Jurkat, Clone E6-1 (cell line): ENCODE measurements around the gene COX10.
"Not testable (repeated sequence)": the region's sequence is repeated elsewhere in the genome, so short reads cannot be mapped to it uniquely, and the experiment has no call there.

ENCODE experiments used
- DNase-seq: peaks from one replicate; pipeline ENCODE4 v3.0.0-alpha.2; 2011; ENCODE audit warnings: low read depth, low spot score
- H3K4me3 ChIP-seq: 2 replicates; pipeline ENCODE4 v1.5.1; 2011; ENCODE audit warnings: mild to moderate bottlenecking, low read length, control low read depth, moderate library complexity

COX10 gene

DNA sequence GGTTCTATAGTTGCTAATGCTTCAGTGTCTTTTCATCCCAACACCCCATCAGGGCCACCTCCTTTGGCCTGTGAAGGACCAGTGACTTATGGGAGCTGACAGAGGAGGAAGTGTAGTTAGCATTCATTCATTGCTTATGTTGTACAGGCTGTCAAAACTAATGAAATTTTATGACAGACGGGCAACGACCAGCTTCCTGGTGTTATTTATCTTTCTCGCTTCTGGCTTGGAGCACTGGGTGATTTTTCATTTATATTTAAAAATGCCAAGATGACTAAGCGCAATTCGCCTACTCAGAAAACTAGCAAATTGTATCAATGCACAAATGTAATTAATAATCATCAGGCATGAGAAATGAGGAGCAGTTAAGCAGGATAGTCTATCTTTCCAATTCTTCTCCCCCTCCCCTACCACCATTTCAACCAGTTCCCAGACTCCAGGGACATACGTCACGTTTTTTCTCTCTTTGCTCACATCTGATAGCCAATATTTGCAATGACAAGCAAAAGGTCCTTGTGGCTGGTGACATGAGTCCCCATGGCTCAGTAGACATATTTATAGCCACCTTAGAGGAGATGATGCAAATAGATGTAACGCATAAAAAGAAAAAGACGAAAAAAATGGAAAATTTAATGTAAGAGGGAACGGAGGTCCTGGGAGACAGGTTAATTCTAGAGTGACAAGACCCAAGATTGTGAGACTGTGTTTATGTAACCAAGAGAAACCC, 156.1 kb downstream of the COX10 start:
- DNase-seq = no peak

DNA sequence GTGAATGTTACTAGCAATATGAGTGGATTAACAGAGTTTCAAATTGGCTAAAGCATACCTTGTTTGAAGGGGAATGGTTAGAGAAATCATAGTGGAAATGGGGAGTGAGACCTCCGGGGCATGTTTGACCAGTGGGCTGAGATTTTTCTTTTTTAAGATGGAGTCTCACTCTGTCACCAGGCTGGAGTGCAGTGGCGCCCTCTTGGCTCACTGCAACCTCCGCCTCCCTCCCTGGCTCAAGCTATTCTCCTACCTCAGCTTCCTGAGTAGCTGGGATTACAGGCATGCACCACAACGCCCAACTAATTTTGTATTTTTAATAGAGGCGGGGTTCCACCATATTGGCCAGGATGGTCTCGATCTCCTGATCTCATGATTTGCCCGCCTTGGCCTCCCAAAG, 157.7 kb downstream of the COX10 start:
- no peak for DNase-seq
- no peak overlapping the region for H3K4me3 ChIP-seq

More for the DNA sequence above, 156.1 kb downstream of the COX10 start:
- no peak overlapping the region for H3K4me3 ChIP-seq

DNA sequence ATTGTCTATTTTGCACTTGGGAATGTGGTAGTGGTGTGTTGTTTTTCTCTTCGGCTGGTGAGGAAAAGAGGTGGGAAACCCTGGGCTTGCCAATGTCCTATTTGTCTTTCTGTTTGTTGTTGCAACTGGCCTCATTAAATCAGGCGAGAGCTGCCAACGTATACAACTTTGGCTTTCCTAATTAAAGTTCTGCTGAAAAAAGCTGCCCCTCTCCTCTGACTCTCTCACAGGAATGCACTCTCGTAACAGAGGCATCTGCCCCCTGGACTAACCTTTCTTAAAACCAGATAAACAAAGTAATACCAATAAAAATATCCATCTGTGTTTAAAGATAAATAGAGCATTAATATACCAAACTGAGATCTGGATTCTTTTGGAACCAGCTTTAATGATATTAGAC, 159.6 kb downstream of the COX10 start:
- no peak for DNase-seq

DNA sequence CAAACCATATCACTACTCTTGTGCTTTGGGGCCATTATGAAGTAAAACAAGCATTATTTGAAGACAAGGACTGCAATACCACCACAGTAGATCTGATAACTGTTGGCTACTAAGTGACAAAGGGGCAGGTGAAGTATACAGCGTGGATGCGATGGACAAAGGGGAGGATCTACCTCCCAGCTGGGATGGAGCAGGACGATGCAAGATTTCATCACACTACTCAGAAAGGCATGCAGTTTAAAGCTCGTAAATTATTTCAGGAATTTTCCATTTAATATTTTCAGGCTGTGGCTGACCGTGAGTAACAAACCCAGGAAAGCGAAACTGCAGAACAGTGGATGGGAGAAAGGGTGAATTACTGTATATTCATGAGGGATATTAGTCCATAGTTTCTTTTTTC, 161.9 kb downstream of the COX10 start:
- DNase-seq, H3K4me3 ChIP-seq: not testable (repeated sequence)

More for the DNA sequence above, 159.6 kb downstream of the COX10 start:
- no peak overlapping the region for H3K4me3 ChIP-seq

DNA sequence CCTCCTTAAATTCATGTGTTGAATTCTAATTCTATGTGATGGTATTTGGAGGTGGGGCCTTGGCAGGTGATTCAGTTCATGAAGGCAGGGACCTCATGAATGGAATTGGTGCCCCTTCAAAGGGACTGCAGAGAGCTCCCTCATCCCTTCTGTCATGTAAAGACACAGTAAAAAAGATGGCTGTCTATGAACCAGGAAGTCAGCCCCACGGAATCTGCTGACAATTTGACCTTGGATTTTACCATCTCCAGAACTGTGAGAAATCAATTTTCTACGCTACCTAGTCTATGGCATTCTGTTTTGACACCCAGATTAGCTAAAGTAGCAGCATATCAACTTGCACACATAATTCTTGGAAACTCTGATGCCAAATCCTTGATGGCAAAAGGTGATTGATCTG, 165.7 kb downstream of the COX10 start:
- not testable (repeated sequence) for DNase-seq, H3K4me3 ChIP-seq

DNA sequence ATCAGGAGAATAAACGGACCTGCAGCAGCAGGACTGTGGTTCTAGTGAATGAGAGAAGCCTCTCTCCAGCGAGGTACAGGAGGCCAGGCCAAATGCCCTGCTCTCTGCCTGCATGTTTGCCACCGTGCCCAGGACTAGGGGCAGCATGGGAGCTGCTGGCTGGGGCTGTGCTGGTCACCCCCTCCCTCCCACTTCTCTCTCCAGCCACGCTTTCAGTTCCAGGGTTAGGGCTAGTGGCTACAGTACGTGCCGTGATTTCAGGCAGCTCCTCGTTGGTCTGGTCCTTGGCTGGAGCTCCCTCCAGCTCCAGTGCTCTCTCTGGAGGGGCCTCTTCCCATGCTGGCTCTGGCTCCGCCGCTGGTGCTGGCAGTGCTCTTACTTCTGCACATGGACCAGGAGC, 166.7 kb downstream of the COX10 start:
- H3K4me3 ChIP-seq, DNase-seq: not testable (repeated sequence)

DNA sequence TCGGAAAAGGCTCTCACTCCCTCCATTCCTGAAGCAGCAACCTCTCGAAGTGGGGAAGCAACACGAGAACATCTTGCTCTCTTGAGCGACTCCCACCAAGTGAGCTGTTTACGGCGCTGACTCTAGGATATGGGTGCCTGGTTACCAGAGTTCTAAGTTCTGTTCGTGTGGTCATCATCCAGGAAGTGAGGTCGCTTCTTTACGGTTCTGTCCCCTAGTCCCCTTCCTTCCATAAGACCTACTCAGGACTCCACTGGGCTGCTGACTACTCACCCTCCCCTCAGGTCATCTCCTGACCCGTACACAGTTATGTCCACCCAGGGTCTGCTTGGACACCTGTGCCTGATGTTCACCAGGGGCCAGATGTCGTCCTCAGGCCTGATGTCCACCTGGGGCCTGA, 167.5 kb downstream of the COX10 start, which contains the start of gene CDRT15:
Gene CDRT15, minus strand, starts transcription at position 101 of the 400 bp plus-strand sequence. Its CDS starts 29 bp downstream, at position 72.
- H3K4me3 ChIP-seq, DNase-seq: not testable (repeated sequence)

DNA sequence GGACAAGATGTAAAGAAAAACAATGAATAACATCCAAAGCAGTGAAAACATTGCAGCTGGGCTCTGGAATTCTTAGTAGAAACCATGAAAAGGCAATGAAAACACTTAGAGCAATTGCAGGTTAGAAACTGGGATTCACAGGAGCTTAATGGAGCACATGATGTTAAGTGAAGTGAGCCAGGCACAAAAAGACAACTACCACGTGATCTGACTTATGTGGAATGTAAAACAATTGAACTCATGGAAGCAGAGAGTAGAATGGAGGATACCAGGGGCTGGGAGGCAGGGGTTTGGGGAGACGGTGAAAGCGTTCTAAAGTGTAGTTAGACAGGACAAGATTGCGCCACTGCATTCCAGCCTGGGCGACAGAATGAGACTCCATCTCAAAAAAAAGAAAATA, 170.0 kb downstream of the COX10 start:
- H3K4me3 ChIP-seq, DNase-seq: not testable (repeated sequence)

DNA sequence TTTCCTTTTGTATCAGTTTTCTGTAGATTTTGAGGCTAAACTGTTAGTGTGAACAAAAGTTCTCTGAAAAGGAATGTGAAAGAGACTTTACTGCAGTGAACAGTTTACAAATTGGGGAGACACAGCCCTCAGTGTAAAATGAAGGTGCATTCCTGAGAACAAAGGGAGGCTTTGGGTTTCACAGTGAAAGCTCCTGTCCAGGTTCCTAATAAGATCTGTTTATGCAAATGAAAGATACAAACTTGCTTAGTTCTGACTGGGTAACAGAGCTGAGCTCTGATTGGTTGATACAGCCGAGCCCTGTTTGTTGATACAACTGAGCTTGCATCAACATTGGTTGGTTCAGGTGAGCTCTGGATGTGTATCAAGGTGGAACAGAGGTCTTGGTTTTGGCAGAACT, 175.7 kb downstream of the COX10 start:
- DNase-seq = no peak
- no peak overlapping the region for H3K4me3 ChIP-seq

DNA sequence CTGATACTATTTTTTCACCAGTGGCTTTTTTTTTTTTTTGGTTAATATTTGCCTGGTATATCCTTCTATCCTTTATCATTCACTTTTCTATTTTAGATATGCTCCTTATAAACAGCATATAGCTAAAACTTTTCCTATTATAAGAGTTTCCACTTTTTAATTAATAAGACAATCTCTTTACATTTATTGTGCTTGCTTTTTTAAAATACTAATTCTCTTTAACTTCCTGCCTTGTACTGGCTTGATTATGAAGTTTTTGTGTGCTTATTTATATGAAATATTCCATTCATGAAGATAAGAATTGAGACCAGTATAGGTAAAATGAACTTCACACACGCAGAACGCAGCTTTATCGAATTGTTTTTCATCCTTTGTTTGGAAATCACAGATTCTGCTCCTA, 176.3 kb downstream of the COX10 start:
- no peak overlapping the region for H3K4me3 ChIP-seq
- no peak for DNase-seq
